ENCODE results near the gene AQP3. TPM values are rescaled to one million over a fixed set of nuclear protein-coding genes. Genes with fewer than 3 reads are reported as not detected.

Gene AQP3
- total RNA-seq, 1 experiment from 2014 or later = 1.0 TPM

DNA sequence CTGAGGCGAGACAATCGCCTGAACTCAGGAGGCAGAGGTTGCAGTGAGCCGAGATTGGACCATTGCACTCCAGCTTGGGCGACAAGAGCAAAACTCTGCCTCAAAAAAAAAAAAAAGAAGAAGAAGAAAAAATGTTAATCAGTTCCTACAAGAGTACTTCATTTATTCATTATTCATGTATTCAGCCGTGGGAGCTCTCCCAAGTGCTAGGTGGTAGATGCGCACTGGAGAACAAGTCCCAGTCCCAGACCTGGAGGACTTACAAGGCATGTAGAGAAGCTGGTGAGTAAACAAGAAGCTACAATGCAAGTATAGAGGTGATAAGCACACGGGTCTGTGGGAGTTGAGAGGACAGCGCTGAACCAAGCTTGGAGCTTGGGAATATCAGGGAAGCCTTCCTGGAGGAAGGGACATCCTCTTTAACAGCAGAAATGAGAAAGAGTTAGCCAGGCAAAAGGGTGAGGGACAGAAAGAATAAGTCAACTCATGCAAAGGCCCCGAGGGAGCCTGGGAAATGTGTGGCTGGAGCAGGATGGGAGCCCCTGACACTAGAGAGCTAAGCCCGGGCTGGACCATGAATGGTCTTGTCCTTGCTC, 27.6 kb downstream of the AQP3 start:
- Histone ChIP-seq H3K27me3 (ENCODE audit: control insufficient read depth, insufficient read depth, low read length) (no peaks in the 10 kb centered on the region), H3K27ac (ENCODE audit: low read length) (no peak overlapping the region), H3K36me3 (ENCODE audit: control insufficient read depth, insufficient read depth, low read length) (no peaks in the 10 kb centered on the region), H3K4me1 (ENCODE audit: control insufficient read depth, insufficient read depth, low read length) (peaks cover 15% of the 10 kb centered on the region), H3K9me3 (ENCODE audit: control insufficient read depth, insufficient read depth, low read depth, low read length) (no peaks in the 10 kb centered on the region), H3K4me3 (ENCODE audit: low read depth in 2 of 2, low read length in 2 of 2) (no peak overlapping the region)
- no TSS peak for BruUV-seq (replicated peaks)
- CTCF ChIA-PET = interaction anchor here (0.7 kb wide), 2 partner anchors 33 to 318 kb away, joined by 3 to 5 read pairs; no protein-coding TSS in a partner anchor
- intact Hi-C loops (cut with micrococcal nuclease; ENCODE audit: unreplicated experiment) (no loop called here), in situ Hi-C loops (cut with HindIII; ENCODE audit: low pct_unique_long_range_greater_than_20kb, low sequenced_read_pairs) (no loop called here)
- ATAC-seq (no peak), DNase-seq (ENCODE audit: low read depth, low spot score) (no peak)
- POLR2A ChIA-PET = interaction anchor here (0.5 kb wide), 1 partner anchor 27 kb away, joined by 4 read pairs; the partner anchor contains the start of gene AQP3
- TF ChIP-seq POLR2AphosphoS5 (IDR thresholded peaks at IDR 0.05; ENCODE audit: low read depth, low read length) (no peak), CTCF (IDR thresholded peaks at IDR 0.05) (no peak), SIN3A (IDR thresholded peaks at IDR 0.05; ENCODE audit: borderline replicate concordance, insufficient read depth, low read depth, low read length) (no peak), TCF7L2 (IDR thresholded peaks at IDR 0.05; ENCODE audit: low read depth, low read length) (no peak)
- TF ChIP-seq, protein P1, sequence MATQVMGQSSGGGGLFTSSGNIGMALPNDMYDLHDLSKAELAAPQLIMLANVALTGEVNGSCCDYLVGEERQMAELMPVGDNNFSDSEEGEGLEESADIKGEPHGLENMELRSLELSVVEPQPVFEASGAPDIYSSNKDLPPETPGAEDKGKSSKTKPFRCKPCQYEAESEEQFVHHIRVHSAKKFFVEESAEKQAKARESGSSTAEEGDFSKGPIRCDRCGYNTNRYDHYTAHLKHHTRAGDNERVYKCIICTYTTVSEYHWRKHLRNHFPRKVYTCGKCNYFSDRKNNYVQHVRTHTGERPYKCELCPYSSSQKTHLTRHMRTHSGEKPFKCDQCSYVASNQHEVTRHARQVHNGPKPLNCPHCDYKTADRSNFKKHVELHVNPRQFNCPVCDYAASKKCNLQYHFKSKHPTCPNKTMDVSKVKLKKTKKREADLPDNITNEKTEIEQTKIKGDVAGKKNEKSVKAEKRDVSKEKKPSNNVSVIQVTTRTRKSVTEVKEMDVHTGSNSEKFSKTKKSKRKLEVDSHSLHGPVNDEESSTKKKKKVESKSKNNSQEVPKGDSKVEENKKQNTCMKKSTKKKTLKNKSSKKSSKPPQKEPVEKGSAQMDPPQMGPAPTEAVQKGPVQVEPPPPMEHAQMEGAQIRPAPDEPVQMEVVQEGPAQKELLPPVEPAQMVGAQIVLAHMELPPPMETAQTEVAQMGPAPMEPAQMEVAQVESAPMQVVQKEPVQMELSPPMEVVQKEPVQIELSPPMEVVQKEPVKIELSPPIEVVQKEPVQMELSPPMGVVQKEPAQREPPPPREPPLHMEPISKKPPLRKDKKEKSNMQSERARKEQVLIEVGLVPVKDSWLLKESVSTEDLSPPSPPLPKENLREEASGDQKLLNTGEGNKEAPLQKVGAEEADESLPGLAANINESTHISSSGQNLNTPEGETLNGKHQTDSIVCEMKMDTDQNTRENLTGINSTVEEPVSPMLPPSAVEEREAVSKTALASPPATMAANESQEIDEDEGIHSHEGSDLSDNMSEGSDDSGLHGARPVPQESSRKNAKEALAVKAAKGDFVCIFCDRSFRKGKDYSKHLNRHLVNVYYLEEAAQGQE (IDR thresholded peaks at IDR 0.05; ENCODE audit: insufficient read depth in 1 of 2, low read depth in 2 of 2, low read length in 1 of 2) = no peak

DNA sequence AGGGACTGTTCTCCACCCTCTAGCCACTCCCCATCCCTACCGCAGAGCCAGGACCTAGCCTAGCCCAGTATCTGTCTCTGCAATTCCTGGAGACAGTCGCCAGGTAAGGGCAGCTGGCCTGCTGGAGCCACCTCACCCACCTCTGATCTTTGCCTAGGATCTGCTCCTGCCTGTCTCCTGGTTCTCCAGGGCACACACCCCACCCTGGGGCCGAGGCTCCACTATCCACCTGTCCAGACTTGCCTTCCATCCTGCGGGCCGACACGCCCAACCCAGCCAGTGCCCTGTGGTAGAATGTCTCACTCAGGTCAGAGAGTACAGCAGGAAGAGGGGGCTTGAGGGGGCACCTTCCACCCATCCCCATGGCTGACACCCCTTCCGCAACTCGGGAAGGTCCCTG, 29.3 kb downstream of the AQP3 start:
- ATAC-seq (no peak), DNase-seq (ENCODE audit: low read depth, low spot score) (no peak)
- intact Hi-C loops (cut with micrococcal nuclease; ENCODE audit: unreplicated experiment) (no loop called here), in situ Hi-C loops (cut with HindIII; ENCODE audit: low pct_unique_long_range_greater_than_20kb, low sequenced_read_pairs) (no loop called here)
- Histone ChIP-seq H3K36me3 (ENCODE audit: control insufficient read depth, insufficient read depth, low read length) (no peaks in the 10 kb centered on the region), H3K9me3 (ENCODE audit: control insufficient read depth, insufficient read depth, low read depth, low read length) (no peaks in the 10 kb centered on the region), H3K27me3 (ENCODE audit: control insufficient read depth, insufficient read depth, low read length) (no peaks in the 10 kb centered on the region), H3K4me1 (ENCODE audit: control insufficient read depth, insufficient read depth, low read length) (peaks cover 27% of the 10 kb centered on the region), H3K4me3 (ENCODE audit: low read depth in 2 of 2, low read length in 2 of 2) (no peak overlapping the region), H3K27ac (ENCODE audit: low read length) (no peak overlapping the region)
- no peak for TF ChIP-seq CTCF (IDR thresholded peaks at IDR 0.05)
- no peak for TF ChIP-seq SIN3A (IDR thresholded peaks at IDR 0.05; ENCODE audit: borderline replicate concordance, insufficient read depth, low read depth, low read length)
- TF ChIP-seq, protein P1 (IDR thresholded peaks at IDR 0.05; ENCODE audit: insufficient read depth in 1 of 2, low read depth in 2 of 2, low read length in 1 of 2) = no peak
- no peak for TF ChIP-seq TCF7L2 (IDR thresholded peaks at IDR 0.05; ENCODE audit: low read depth, low read length)
- no peak for TF ChIP-seq POLR2AphosphoS5 (IDR thresholded peaks at IDR 0.05; ENCODE audit: low read depth, low read length)
- CTCF ChIA-PET = interaction anchor here (1.6 kb wide), 1 partner anchor 15 kb away, joined by 3 read pairs; no protein-coding TSS in a partner anchor
- POLR2A ChIA-PET = no interaction called here
- no TSS peak for BruUV-seq (replicated peaks)
